HG03460 (cell line): ENCODE data around the gene CSAD.
"Not testable (repeated sequence)": the region's sequence is repeated elsewhere in the genome, so short reads cannot be mapped to it uniquely, and the experiment has no call there.

Source experiments
- ATAC-seq: cut with Tn5 transposase; IDR thresholded peaks from one replicate; pipeline ENCODE4 v1.9.1; 2021; ENCODE audit not compliant: unreplicated experiment

Gene CSAD

DNA sequence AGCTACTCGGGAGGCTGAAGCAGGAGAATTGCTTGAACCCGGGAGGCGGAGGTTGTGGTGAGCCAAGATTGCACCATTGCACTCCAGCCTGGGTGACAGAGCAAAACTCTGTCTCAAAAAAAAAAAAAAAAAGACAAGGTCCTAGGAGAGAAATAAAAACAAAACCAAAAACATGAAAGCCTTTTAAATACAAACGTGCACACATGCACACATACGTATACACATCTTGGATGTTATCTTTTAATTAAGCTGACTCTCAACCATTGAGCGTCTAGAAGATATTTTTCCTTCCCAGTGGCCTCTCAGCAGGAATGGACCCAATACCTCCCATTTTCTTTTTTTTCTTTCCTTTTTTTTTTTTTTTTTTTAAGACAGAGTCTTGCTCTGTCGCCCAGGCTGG, 68.3 kb downstream of the CSAD start:
- not testable (repeated sequence) for ATAC-seq
